ENCODE results near the gene TUBG1.

DNA sequence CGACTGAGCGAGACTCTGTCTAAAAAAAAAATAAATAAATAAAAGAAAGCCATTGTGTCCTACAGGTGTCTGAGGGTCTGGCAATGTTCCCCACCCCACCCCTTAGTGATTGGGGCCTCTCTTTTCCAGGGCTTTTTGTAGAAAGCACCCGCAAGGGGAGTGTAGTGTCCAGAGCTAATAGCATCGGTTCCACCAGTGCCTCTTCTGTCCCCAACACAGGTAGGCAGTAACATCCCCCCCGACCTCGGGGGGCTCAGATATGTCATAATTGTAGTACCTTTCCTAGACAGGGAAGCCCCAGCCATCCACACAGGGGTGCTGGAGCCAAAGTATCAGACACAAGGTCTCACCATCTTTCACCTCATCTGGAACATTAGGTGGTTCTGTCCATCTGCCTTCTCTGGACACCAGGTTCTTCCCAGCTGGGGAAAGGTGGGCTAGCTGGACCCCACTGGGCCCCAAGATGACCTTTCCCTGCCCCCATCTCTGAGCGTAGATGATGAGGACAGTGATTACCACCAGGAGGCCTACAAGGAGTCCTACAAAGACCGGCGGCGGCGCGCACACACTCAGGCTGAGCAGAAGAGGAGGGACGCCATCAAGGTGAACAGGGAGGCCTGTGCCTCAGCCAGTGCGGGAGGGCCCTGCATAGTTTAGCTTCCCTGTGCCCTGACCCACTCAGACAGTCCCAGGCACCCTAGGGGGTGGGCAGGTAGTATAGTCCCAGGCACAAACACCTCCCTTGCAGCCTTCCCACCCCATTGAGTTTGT is 41.0 kb upstream of the TUBG1 start:
- TF ChIP-seq POLR2A (IDR thresholded peaks at IDR 0.05; ENCODE audit: low read length) (no peak), PHF8 (IDR thresholded peaks at IDR 0.05; ENCODE audit: borderline replicate concordance, low read depth) (no peak), EHMT2 (IDR thresholded peaks at IDR 0.05; ENCODE audit: low read depth) (no peak), RCOR1 (IDR thresholded peaks at IDR 0.05; ENCODE audit: low read depth, low read length) (no peak)
- TF ChIP-seq, protein P1, sequence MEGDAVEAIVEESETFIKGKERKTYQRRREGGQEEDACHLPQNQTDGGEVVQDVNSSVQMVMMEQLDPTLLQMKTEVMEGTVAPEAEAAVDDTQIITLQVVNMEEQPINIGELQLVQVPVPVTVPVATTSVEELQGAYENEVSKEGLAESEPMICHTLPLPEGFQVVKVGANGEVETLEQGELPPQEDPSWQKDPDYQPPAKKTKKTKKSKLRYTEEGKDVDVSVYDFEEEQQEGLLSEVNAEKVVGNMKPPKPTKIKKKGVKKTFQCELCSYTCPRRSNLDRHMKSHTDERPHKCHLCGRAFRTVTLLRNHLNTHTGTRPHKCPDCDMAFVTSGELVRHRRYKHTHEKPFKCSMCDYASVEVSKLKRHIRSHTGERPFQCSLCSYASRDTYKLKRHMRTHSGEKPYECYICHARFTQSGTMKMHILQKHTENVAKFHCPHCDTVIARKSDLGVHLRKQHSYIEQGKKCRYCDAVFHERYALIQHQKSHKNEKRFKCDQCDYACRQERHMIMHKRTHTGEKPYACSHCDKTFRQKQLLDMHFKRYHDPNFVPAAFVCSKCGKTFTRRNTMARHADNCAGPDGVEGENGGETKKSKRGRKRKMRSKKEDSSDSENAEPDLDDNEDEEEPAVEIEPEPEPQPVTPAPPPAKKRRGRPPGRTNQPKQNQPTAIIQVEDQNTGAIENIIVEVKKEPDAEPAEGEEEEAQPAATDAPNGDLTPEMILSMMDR (IDR thresholded peaks at IDR 0.05) = no peak
- TF ChIP-seq, protein P2, sequence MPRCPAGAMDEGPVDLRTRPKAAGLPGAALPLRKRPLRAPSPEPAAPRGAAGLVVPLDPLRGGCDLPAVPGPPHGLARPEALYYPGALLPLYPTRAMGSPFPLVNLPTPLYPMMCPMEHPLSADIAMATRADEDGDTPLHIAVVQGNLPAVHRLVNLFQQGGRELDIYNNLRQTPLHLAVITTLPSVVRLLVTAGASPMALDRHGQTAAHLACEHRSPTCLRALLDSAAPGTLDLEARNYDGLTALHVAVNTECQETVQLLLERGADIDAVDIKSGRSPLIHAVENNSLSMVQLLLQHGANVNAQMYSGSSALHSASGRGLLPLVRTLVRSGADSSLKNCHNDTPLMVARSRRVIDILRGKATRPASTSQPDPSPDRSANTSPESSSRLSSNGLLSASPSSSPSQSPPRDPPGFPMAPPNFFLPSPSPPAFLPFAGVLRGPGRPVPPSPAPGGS (IDR thresholded peaks at IDR 0.05) = no peak
- TF ChIP-seq, protein P3, sequence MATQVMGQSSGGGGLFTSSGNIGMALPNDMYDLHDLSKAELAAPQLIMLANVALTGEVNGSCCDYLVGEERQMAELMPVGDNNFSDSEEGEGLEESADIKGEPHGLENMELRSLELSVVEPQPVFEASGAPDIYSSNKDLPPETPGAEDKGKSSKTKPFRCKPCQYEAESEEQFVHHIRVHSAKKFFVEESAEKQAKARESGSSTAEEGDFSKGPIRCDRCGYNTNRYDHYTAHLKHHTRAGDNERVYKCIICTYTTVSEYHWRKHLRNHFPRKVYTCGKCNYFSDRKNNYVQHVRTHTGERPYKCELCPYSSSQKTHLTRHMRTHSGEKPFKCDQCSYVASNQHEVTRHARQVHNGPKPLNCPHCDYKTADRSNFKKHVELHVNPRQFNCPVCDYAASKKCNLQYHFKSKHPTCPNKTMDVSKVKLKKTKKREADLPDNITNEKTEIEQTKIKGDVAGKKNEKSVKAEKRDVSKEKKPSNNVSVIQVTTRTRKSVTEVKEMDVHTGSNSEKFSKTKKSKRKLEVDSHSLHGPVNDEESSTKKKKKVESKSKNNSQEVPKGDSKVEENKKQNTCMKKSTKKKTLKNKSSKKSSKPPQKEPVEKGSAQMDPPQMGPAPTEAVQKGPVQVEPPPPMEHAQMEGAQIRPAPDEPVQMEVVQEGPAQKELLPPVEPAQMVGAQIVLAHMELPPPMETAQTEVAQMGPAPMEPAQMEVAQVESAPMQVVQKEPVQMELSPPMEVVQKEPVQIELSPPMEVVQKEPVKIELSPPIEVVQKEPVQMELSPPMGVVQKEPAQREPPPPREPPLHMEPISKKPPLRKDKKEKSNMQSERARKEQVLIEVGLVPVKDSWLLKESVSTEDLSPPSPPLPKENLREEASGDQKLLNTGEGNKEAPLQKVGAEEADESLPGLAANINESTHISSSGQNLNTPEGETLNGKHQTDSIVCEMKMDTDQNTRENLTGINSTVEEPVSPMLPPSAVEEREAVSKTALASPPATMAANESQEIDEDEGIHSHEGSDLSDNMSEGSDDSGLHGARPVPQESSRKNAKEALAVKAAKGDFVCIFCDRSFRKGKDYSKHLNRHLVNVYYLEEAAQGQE (IDR thresholded peaks at IDR 0.05) = no peak
- TF ChIP-seq, protein P4, sequence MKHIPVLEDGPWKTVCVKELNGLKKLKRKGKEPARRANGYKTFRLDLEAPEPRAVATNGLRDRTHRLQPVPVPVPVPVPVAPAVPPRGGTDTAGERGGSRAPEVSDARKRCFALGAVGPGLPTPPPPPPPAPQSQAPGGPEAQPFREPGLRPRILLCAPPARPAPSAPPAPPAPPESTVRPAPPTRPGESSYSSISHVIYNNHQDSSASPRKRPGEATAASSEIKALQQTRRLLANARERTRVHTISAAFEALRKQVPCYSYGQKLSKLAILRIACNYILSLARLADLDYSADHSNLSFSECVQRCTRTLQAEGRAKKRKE (CRISPR knock-in tag; IDR thresholded peaks at IDR 0.05; ENCODE audit: low read depth) = no peak

All from A549 (cell line).